HG03045 (cell line): Measurements from ENCODE around the gene NAXD.

Experiments used
- ATAC-seq: cut with Tn5 transposase; IDR thresholded peaks from one replicate; pipeline ENCODE4 v1.9.1; 2021; ENCODE audit warnings: mild to moderate bottlenecking, moderate library complexity; ENCODE audit not compliant: unreplicated experiment

Gene NAXD

GRCh38 chr13:110689041-110689440 lies 73.7 kb downstream of the NAXD start:
- ATAC-seq = no peak
